IMR-90 (cell line): Measurements from ENCODE around the gene TDRKH. TPM values are rescaled to one million over a fixed set of nuclear protein-coding genes. Genes with fewer than 3 reads are reported as not detected.

Experiments
- ATAC-seq: fragments of 200-7000 bp; cut with Tn5 transposase; 2 replicates; pipeline ENCODE4 v1.9.1; 2020; ENCODE audit warnings: low read depth, mild to moderate bottlenecking, moderate library complexity
- BruUV-seq: library from RNA; stranded (reverse); fragments of 400-500 nt; replicated peaks from 2 replicates; lab custom pipeline; 2021; lab: Mats Ljungman, UMichigan
- CTCF ChIA-PET: fragments of 300-600 bp; formaldehyde crosslinking; extraction: SDS; loops from one replicate; lab custom pipeline; 2021; ENCODE audit warnings: antibody characterized with exemption; lab: Yijun Ruan, JAX
- POLR2A ChIA-PET: fragments of 300-600 bp; sonication (Branson Sonifier 250); formaldehyde crosslinking; loops from one replicate; lab custom pipeline; 2022; ENCODE audit warnings: antibody characterized with exemption; ENCODE audit not compliant: unreplicated experiment; lab: Charles Lee
- DNase-seq: peaks from one replicate; pipeline ENCODE4 v3.0.0; 2013
- H2AFZ ChIP-seq: replicated peaks from 2 replicates; pipeline ENCODE3; 2013; ENCODE audit warnings: low read length, mild to moderate bottlenecking; ENCODE audit not compliant: poor library complexity
- H2AK5ac ChIP-seq: 2 replicates; pipeline ENCODE4 v1.6.1; 2013; ENCODE audit warnings: low read depth, low read length, inconsistent platforms
- H2AK9ac ChIP-seq: replicated peaks from 2 replicates; pipeline ENCODE3; 2013; ENCODE audit warnings: mild to moderate bottlenecking, low read depth, low read length, moderate library complexity; ENCODE audit not compliant: poor library complexity
- H2BK120ac ChIP-seq: 2 replicates; pipeline ENCODE4 v1.6.1; 2013; ENCODE audit warnings: low read depth, low read length, inconsistent platforms
- H2BK15ac ChIP-seq: 3 replicates; pipeline ENCODE4 v1.6.1; 2013; ENCODE audit warnings: low read depth, low read length, inconsistent platforms
- H2BK20ac ChIP-seq: 2 replicates; pipeline ENCODE4 v1.6.1; 2013; ENCODE audit warnings: low read depth, mild to moderate bottlenecking, inconsistent platforms, low read length, moderate library complexity
- H2BK5ac ChIP-seq: 2 replicates; pipeline ENCODE4 v1.6.1; 2013; ENCODE audit warnings: mild to moderate bottlenecking, low read depth, low read length, inconsistent platforms; ENCODE audit not compliant: poor library complexity, severe bottlenecking
- H3K14ac ChIP-seq: replicated peaks from 2 replicates; pipeline ENCODE4 v1.6.1; 2013; ENCODE audit warnings: low read depth, low read length, inconsistent platforms
- H3K18ac ChIP-seq: 2 replicates; pipeline ENCODE4 v1.6.1; 2013; ENCODE audit warnings: low read depth, low read length, control low read depth
- H3K23ac ChIP-seq: 2 replicates; pipeline ENCODE4 v1.6.1; 2013; ENCODE audit warnings: low read depth, low read length, inconsistent platforms
- H3K27ac ChIP-seq: 2 replicates; pipeline ENCODE4 v1.5.1; 2013; ENCODE audit warnings: mild to moderate bottlenecking, control low read depth, low read length; ENCODE audit not compliant: insufficient read depth
- H3K27me3 ChIP-seq: 2 replicates; pipeline ENCODE4 v1.6.1; 2013; ENCODE audit warnings: low read length; ENCODE audit not compliant: control insufficient read depth, insufficient read depth
- H3K36me3 ChIP-seq: 2 replicates; pipeline ENCODE4 v1.6.1; 2013; ENCODE audit warnings: low read length, mixed read lengths; ENCODE audit not compliant: control insufficient read depth, insufficient read depth
- H3K4ac ChIP-seq: 2 replicates; pipeline ENCODE4 v1.6.1; 2013; ENCODE audit warnings: low read depth, low read length, inconsistent platforms
- H3K4me1 ChIP-seq: 2 replicates; pipeline ENCODE4 v1.6.1; 2013; ENCODE audit warnings: low read length, mixed read lengths; ENCODE audit not compliant: control insufficient read depth, insufficient read depth
- H3K4me2 ChIP-seq: 2 replicates; pipeline ENCODE4 v1.6.1; 2013; ENCODE audit warnings: low read depth, mild to moderate bottlenecking, control low read depth, low read length, moderate library complexity
- H3K4me3 ChIP-seq: 2 replicates; pipeline ENCODE4 v1.5.1; 2013; ENCODE audit warnings: low read depth, mild to moderate bottlenecking, control low read depth, low read length, moderate library complexity; ENCODE audit not compliant: insufficient read depth
- H3K56ac ChIP-seq: 2 replicates; pipeline ENCODE4 v1.6.1; 2013; ENCODE audit warnings: low read length, inconsistent platforms; ENCODE audit not compliant: insufficient read depth; ENCODE audit errors: extremely low read depth
- H3K79me1 ChIP-seq, 2 experiments: 2 replicates each; pipeline ENCODE4 v1.6.1; 2013; ENCODE audit warnings: low read length in 2 of 2, inconsistent platforms in 1 of 2, low read depth in 1 of 2
- H3K9ac ChIP-seq: 2 replicates; pipeline ENCODE4 v1.6.1; 2013; ENCODE audit warnings: low read depth, low read length, control low read depth
- H3K9me1 ChIP-seq: 2 replicates; pipeline ENCODE4 v1.6.1; 2013; ENCODE audit warnings: low read length, inconsistent platforms; ENCODE audit not compliant: insufficient read depth
- H3K9me3 ChIP-seq: 2 replicates; pipeline ENCODE4 v1.6.1; 2013; ENCODE audit warnings: low read length; ENCODE audit not compliant: control insufficient read depth, insufficient read depth
- H4K20me1 ChIP-seq: 2 replicates; pipeline ENCODE4 v1.6.1; 2013; ENCODE audit warnings: low read length, inconsistent platforms; ENCODE audit not compliant: insufficient read depth
- H4K5ac ChIP-seq: 2 replicates; pipeline ENCODE4 v1.6.1; 2013; ENCODE audit warnings: mild to moderate bottlenecking, low read depth, low read length, control low read depth
- H4K8ac ChIP-seq, 2 experiments: 2 replicates each; pipeline ENCODE4 v1.6.1; 2013; ENCODE audit warnings: low read depth in 2 of 2, low read length in 2 of 2, control low read depth in 1 of 2, inconsistent platforms in 1 of 2
- H4K91ac ChIP-seq: 2 replicates; pipeline ENCODE4 v1.6.1; 2013; ENCODE audit warnings: low read depth, low read length, inconsistent platforms; ENCODE audit not compliant: insufficient read depth
- BHLHE40 ChIP-seq: fragments of 150-350 bp; IDR thresholded peaks from 2 replicates; pipeline ENCODE4 v1.6.1; 2016; ENCODE audit warnings: mild to moderate bottlenecking, low read depth, low read length
- CHD1 ChIP-seq: IDR thresholded peaks from 2 replicates; pipeline ENCODE4 v1.6.1; 2012; ENCODE audit warnings: low read depth, low read length, improper control_type of control experiment
- FOS ChIP-seq: fragments of 150-350 bp; IDR thresholded peaks from 2 replicates; pipeline ENCODE4 v1.6.1; 2016; ENCODE audit warnings: low read depth, low read length
- MAFK ChIP-seq: IDR thresholded peaks from 2 replicates; pipeline ENCODE4 v1.6.1; 2012; ENCODE audit warnings: low read depth, low read length, improper control_type of control experiment
- MAZ ChIP-seq: IDR thresholded peaks from 2 replicates; pipeline ENCODE4 v1.6.1; 2012; ENCODE audit warnings: low read depth, mild to moderate bottlenecking, low read length, improper control_type of control experiment, moderate library complexity, borderline replicate concordance
- RFX5 ChIP-seq: IDR thresholded peaks from 2 replicates; pipeline ENCODE4 v1.8.0; 2012; ENCODE audit warnings: low read depth, mild to moderate bottlenecking, low read length, moderate library complexity
- WGBS, 2 experiments: methylation state at CpG; one replicate each; pipeline versions ENCODE4 v1.1.5 to v1.1.7; 2013; ENCODE audit warnings: missing lambda C conversion rate in 2 of 2; ENCODE audit not compliant: insufficient read length in 1 of 2; ENCODE audit errors: extremely low coverage in 2 of 2; 5-methylcytosine and 5-hydroxymethylcytosine counted together
- dilution Hi-C: fragments of 300-500 bp; cut with HindIII; formaldehyde crosslinking; loops from one replicate; pipeline ENCODE4 v1.14.3; 2018; ENCODE audit warnings: low sequenced_read_pairs; ENCODE audit not compliant: unreplicated experiment
- in situ Hi-C: fragments of 300-500 bp; cut with MboI; formaldehyde crosslinking; loops from 3 replicates; pipeline ENCODE4 v1.14.3; 2019; ENCODE audit warnings: low sequenced_read_pairs, inconsistent platforms, mixed read lengths
- intact Hi-C: fragments of 100-400 bp; cut with micrococcal nuclease; formaldehyde crosslinking; loops from 2 replicates; pipeline ENCODE4 v1.10.0; 2022
- polyA plus RNA-seq, 3 experiments: library from polyadenylated mRNA; depleted of rRNA; stranded (reverse); fragments of >200 nt; gene quantifications; 2 replicates each; pipeline ENCODE4 v1.2.3, GENCODE V29; 2012; ENCODE audit warnings: low replicate concordance in 1 of 3
- total RNA-seq: library from RNA; depleted of rRNA; stranded (reverse); fragments of >200 nt; gene quantifications from 2 replicates; pipeline ENCODE4 v1.2.3, GENCODE V29; 2012
- TF ChIP-seq, protein P1 (sequence below): fragments of 150-350 bp; IDR thresholded peaks from 2 replicates; pipeline ENCODE4 v1.6.1; 2017; ENCODE audit warnings: mild to moderate bottlenecking, antibody characterized with exemption, low read length, low read depth

Gene TDRKH
- total and polyA plus RNA-seq, 2 of the 4 experiments (the other 2 are of a cell fraction) = 1.2 to 2.2 TPM

DNA sequence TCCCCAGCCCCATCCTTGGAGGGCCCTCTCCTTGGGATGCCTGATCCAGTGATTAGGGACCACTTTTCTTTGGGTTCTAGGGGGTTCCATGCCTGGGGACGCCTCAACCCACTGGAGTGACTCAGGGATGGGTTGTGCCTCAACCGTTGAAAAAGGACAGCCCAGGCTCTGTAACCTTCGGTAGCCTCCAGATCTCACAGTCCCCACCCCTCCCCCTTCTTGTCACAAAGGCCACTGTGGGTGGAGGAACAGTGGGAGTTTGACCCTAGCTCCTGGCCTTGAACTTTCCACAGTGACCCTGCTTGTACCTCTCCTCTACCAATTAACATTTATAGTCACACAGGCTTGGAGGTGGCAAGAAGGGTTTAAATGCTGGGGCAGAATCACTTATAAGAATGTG lies 43.9 kb upstream of the TDRKH start:
- WGBS, 2 experiments = no CpG with 5 or more reads among the region's 3 CpGs
- no peak overlapping the region for H2BK20ac ChIP-seq
- POLR2A ChIA-PET = no interaction called here
- H4K8ac ChIP-seq = no peak overlapping the region
- H2AK5ac ChIP-seq = no peak overlapping the region
- H2BK120ac ChIP-seq = no peak overlapping the region
- no peak overlapping the region for H2BK5ac ChIP-seq
- DNase-seq = no peak
- H3K56ac ChIP-seq = no peak overlapping the region
- ATAC-seq = no peak
- H3K79me1 ChIP-seq = no peaks in the 10 kb centered on the region
- no peak overlapping the region for H3K14ac ChIP-seq
- no peak overlapping the region for H3K18ac ChIP-seq
- dilution Hi-C loops (no loop called here), in situ Hi-C loops (no loop called here), intact Hi-C loops (loop anchor here (10.0 kb wide), 1 partner anchor 289 kb away; the partner anchor contains the start of gene TUFT1)
- CTCF ChIA-PET = no interaction called here
- no peak overlapping the region for H3K4me3 ChIP-seq
- peak overlapping the region; percentile 19 for H2AFZ ChIP-seq
- TF ChIP-seq BHLHE40 (no peak), MAFK (no peak), RFX5 (no peak), CHD1 (no peak), MAZ (no peak), FOS (no peak)
- TF ChIP-seq, protein P1, sequence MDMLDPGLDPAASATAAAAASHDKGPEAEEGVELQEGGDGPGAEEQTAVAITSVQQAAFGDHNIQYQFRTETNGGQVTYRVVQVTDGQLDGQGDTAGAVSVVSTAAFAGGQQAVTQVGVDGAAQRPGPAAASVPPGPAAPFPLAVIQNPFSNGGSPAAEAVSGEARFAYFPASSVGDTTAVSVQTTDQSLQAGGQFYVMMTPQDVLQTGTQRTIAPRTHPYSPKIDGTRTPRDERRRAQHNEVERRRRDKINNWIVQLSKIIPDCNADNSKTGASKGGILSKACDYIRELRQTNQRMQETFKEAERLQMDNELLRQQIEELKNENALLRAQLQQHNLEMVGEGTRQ = no peak
- H3K4ac ChIP-seq = no peak overlapping the region
- H3K9me3 ChIP-seq = no peaks in the 10 kb centered on the region
- peaks cover 58% of the 10 kb centered on the region for H3K27me3 ChIP-seq
- H2BK15ac ChIP-seq = no peak overlapping the region
- H4K91ac ChIP-seq = no peak overlapping the region
- no peak overlapping the region for H3K9ac ChIP-seq
- no peak overlapping the region for H3K23ac ChIP-seq
- no peak overlapping the region for H2AK9ac ChIP-seq
- no peaks in the 10 kb centered on the region for H3K36me3 ChIP-seq
- BruUV-seq = no TSS peak
- H3K4me2 ChIP-seq = no peak overlapping the region
- H4K20me1 ChIP-seq = no peaks in the 10 kb centered on the region
- no peaks in the 10 kb centered on the region for H3K9me1 ChIP-seq
- H3K4me1 ChIP-seq = no peaks in the 10 kb centered on the region; the same call in 1 of the 2 replicates
- no peak overlapping the region for H3K27ac ChIP-seq
- no peak overlapping the region for H4K5ac ChIP-seq
